AG20443 (cell line): Measurements from ENCODE around the gene LTBP1.
"Not testable (repeated sequence)": the region's sequence is repeated elsewhere in the genome, so short reads cannot be mapped to it uniquely, and the experiment has no call there.

Experiments
- DNase-seq: peaks from one replicate; pipeline ENCODE4 v3.0.0; 2012; ENCODE audit warnings: low spot score, mixed read lengths

Gene LTBP1

GRCh38 chr2:33432871-33433270 lies 486.1 kb downstream of the LTBP1 start:
- DNase-seq: no peak

GRCh38 chr2:33433279-33434235 lies 486.8 kb downstream of the LTBP1 start:
- DNase-seq: no peak

GRCh38 chr2:33435518-33435917 lies 488.8 kb downstream of the LTBP1 start:
- DNase-seq: no peak

GRCh38 chr2:33436083-33436482 lies 489.3 kb downstream of the LTBP1 start:
- DNase-seq: no peak

- DNase-seq: peak; percentile 67
These were observed 490.5 kb downstream of the LTBP1 start for GRCh38 chr2:33437297-33437696.

- DNase-seq: no peak
These were observed 491.1 kb downstream of the LTBP1 start for GRCh38 chr2:33437815-33438214.

- peak; percentile 81 for DNase-seq
These were observed 494.6 kb downstream of the LTBP1 start for GRCh38 chr2:33441235-33441810.

- DNase-seq: not testable (repeated sequence)
These were observed 495.3 kb downstream of the LTBP1 start for GRCh38 chr2:33442052-33442451.

GRCh38 chr2:33442528-33443079 lies 495.9 kb downstream of the LTBP1 start:
- peak; percentile 21 for DNase-seq

- peak; percentile 57 for DNase-seq
These were observed 496.6 kb downstream of the LTBP1 start for GRCh38 chr2:33443274-33443829.

- DNase-seq: no peak
These were observed 498.2 kb downstream of the LTBP1 start for GRCh38 chr2:33444967-33445366.

GRCh38 chr2:33448220-33448899 lies 501.6 kb downstream of the LTBP1 start:
- DNase-seq: no peak
